Subcutaneous adipose tissue (tissue), 4 donors: Measurements from ENCODE around the gene SIK2. TPM values are rescaled to one million over a fixed set of nuclear protein-coding genes. Genes with fewer than 3 reads are reported as not detected.

Experiments
- total RNA-seq, 4 donors: library from RNA; depleted of rRNA; stranded (reverse); fragments of >200 nt; gene quantifications; one replicate each; pipeline ENCODE4 v1.1.0, GENCODE V29; 2016
- TF ChIP-seq, protein P1 (sequence below): fragments of 450-650 bp; IDR thresholded peaks from one replicate; pipeline ENCODE4 v1.5.1; 2016; ENCODE audit warnings: low read depth, mild to moderate bottlenecking, control low read depth, antibody characterized with exemption, moderate library complexity

The SIK2 gene
- 100 to 1,000 TPM in 2 of 4 donors, 10 to 100 TPM in 2; 75.8 to 113 (median 101) TPM for total RNA-seq

- TF ChIP-seq, protein P1, sequence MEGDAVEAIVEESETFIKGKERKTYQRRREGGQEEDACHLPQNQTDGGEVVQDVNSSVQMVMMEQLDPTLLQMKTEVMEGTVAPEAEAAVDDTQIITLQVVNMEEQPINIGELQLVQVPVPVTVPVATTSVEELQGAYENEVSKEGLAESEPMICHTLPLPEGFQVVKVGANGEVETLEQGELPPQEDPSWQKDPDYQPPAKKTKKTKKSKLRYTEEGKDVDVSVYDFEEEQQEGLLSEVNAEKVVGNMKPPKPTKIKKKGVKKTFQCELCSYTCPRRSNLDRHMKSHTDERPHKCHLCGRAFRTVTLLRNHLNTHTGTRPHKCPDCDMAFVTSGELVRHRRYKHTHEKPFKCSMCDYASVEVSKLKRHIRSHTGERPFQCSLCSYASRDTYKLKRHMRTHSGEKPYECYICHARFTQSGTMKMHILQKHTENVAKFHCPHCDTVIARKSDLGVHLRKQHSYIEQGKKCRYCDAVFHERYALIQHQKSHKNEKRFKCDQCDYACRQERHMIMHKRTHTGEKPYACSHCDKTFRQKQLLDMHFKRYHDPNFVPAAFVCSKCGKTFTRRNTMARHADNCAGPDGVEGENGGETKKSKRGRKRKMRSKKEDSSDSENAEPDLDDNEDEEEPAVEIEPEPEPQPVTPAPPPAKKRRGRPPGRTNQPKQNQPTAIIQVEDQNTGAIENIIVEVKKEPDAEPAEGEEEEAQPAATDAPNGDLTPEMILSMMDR, result no peak
Observed at GRCh38 chr11:111601979-111602864, at the start of gene SIK2. Gene SIK2, plus strand, starts transcription at chr11:111602449. Its CDS starts 115 bp downstream, at chr11:111602564.

DNA sequence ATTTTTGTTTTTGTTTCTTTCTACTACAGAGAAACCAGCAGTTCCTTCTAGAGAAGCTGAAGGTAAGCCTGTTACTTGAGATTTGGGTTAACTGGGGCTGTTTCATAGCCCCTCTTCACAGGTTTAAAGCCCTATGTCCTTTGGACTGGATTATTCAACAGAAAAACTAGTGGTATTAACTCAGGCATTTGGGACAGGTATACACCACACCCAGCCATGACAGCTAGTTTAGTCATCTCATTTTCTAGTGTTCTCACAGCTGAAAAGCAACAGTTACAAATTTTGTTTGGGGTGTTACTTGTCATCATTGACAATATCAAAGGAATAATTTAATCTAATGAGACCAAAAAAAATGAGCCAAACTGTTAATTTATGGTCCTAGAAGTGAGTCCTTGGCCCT, 47.7 kb upstream of the SIK2 start:
- TF ChIP-seq, protein P1, result no peak

GRCh38 chr11:111555255-111555654, 47.0 kb upstream of the SIK2 start:
- TF ChIP-seq, protein P1, result no peak

DNA sequence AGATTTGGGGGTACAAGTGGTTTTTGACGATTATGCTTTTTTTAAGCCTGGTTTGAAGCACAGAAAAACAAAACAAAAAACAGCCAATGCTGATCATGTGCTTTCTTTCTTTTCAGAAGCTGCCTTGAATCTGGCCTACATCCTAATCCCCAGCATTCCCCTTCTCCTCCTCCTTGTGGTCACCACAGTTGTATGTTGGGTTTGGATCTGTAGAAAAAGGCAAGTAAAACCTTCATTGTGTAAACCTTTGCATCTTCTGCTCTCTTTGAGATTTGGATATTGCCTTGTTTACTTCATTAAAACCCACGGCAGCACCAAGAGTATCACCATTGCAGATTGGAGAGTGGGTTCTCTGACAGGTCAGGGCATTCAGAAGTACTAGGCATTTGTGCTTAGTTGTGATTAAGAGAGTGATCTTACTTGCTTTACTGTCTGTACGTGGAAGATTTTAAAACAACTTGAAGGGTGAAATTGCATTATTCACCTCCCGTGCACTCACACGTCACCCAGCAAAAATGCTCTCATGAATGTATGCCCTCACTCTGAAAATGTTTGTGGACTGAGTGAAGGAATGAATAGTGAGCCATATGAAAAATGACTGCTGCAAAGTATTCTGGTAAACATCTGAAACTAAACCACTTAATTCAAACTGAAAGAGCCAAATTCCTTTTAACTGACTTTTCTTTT, 44.7 kb upstream of the SIK2 start:
- TF ChIP-seq, protein P1, result no peak

GRCh38 chr11:111559800-111560464, 42.3 kb upstream of the SIK2 start:
- TF ChIP-seq, protein P1, result no peak

DNA sequence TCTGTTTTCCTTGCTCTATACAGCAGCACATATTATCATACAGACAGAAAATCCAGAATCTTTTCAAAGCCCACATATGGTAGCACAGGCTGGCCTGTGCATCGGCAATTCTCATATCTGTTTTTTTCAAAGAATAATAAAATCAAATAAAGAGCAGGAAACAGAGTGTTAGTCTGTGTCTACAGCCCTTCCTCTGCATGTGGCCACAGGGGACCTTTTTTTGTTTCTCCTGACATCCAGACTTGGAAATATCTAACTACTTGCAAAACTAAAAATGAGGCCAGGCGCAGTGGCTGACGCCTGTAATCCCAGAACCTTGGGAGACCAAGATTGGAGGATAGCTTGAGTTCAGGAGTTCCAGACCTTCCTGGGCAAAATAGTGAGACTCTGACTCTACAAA, 41.4 kb upstream of the SIK2 start:
- TF ChIP-seq, protein P1, result no peak

DNA sequence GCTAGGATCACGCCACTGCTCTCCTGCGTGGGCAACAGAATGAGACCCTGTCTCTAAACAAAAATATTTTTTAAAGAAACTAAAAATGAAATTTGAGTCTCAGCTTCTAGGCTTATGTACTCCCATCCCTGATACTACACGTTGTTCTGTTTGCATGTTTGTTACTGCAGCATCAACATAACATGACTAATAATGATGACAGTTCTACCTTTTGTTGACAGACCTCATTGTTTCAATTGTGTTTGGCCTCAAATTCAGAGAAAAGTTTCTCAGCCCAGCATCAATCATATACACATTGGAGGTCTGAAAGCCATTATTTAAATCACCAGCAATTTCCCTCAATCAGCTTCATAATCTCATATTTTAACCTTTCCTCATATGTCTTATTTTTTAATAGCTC, 40.9 kb upstream of the SIK2 start:
- TF ChIP-seq, protein P1, result no peak
